AG04450 (cell line): ENCODE results near the gene FIBIN. TPM values are rescaled to one million over a fixed set of nuclear protein-coding genes. Genes with fewer than 3 reads are reported as not detected.
A peak's percentile ranks its signal among the peaks of the same experiment; 100 is the strongest.

ENCODE experiments used
- CTCF ChIA-PET: fragments of 300-600, 350-600 bp; formaldehyde crosslinking; extraction: SDS; loops from one replicate; lab custom pipeline; 2022; ENCODE audit warnings: antibody characterized with exemption, inconsistent platforms; lab: Charles Lee
- POLR2A ChIA-PET: fragments of 350-600 bp; formaldehyde crosslinking; extraction: SDS; loops from one replicate; lab custom pipeline; 2021; ENCODE audit warnings: antibody characterized with exemption, inconsistent platforms; lab: Yijun Ruan, JAX
- DNase-seq: peaks from one replicate; pipeline ENCODE4 v3.0.0-alpha.2; 2011; ENCODE audit warnings: low read depth, low spot score
- H3K27ac ChIP-seq: one replicate; pipeline ENCODE4 v1.5.1; 2012; ENCODE audit warnings: low read depth, low read length, control low read depth
- H3K27me3 ChIP-seq: one replicate; pipeline ENCODE4 v1.6.0; 2012; ENCODE audit warnings: low read length; ENCODE audit not compliant: control insufficient read depth, insufficient read depth
- H3K4me3 ChIP-seq: 2 replicates; pipeline ENCODE4 v1.5.1; 2011; ENCODE audit warnings: mild to moderate bottlenecking, low read depth, low read length, control low read depth
- H3K9me3 ChIP-seq: 2 replicates; pipeline ENCODE4 v1.5.1; 2012; ENCODE audit warnings: low read length; ENCODE audit not compliant: control insufficient read depth, insufficient read depth
- polyA minus RNA-seq: library from RNA; depleted of rRNA, polyadenylated mRNA; stranded (reverse); fragments of >200 nt; gene quantifications from 2 replicates; pipeline ENCODE4 v1.2.3, GENCODE V29; 2011; rRNA and poly(A)+ RNA removed
- polyA plus RNA-seq: library from polyadenylated mRNA; depleted of rRNA; stranded (reverse); fragments of >200 nt; gene quantifications from 2 replicates; pipeline ENCODE4 v1.2.3, GENCODE V29; 2011; rRNA removed
- TF ChIP-seq, protein P1 (sequence below): IDR thresholded peaks from 2 replicates; pipeline ENCODE4 v1.5.1; 2011; ENCODE audit warnings: low read depth, low read length, control low read depth, inconsistent platforms

FIBIN gene
- polyA plus RNA-seq (44.4 and 49.0 TPM in 2 replicates), polyA minus RNA-seq (24.1 and 26.6 TPM in 2 replicates)

DNA sequence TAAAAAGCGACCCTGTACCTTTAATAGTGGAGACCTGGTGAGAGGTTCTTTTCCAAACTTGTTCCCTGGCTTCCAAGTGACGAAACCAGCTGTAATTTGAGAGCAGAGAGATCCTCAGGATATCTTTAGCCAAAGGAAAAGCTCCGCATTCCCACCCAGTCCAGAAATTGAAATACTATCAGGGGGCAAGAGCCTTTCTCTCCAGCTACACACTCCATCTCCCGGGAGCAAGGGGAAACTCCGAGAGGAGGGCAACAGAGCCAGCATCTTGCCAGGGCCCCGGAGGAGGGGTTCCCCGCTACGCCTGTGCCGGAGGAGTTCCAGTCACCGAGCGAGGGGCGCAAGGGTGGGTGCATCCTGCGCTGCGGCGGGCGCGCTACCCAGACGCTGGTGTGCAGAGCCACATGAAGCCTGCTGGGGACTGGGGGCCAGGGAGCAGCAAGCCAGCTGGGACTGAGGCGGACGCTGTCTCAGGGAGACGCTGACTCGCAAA is at the start of gene FIBIN:
Gene FIBIN (plus strand): TSS at position 148 of the 493 bp plus-strand sequence. CDS start 415 bp downstream, outside the sequence.
- Histone ChIP-seq H3K27ac (no peak within 1 kb of the TSS), H3K4me3 (peak within 1 kb of the TSS; percentile 80), H3K27me3 (no peaks in the 10 kb centered on the region), H3K9me3 (no peaks in the 10 kb centered on the region)
- ChIA-PET POLR2A (interaction anchor here (0.8 to 1.5 kb wide), 4 partner anchors 9 to 81 kb away, joined by 3 to 12 read pairs (median 6); no protein-coding TSS in a partner anchor), CTCF (interaction anchor here (0.6 to 2.8 kb wide), 2 partner anchors 109 to 165 kb away, joined by 4 to 14 read pairs; no protein-coding TSS in a partner anchor)
- TF ChIP-seq, protein P1, sequence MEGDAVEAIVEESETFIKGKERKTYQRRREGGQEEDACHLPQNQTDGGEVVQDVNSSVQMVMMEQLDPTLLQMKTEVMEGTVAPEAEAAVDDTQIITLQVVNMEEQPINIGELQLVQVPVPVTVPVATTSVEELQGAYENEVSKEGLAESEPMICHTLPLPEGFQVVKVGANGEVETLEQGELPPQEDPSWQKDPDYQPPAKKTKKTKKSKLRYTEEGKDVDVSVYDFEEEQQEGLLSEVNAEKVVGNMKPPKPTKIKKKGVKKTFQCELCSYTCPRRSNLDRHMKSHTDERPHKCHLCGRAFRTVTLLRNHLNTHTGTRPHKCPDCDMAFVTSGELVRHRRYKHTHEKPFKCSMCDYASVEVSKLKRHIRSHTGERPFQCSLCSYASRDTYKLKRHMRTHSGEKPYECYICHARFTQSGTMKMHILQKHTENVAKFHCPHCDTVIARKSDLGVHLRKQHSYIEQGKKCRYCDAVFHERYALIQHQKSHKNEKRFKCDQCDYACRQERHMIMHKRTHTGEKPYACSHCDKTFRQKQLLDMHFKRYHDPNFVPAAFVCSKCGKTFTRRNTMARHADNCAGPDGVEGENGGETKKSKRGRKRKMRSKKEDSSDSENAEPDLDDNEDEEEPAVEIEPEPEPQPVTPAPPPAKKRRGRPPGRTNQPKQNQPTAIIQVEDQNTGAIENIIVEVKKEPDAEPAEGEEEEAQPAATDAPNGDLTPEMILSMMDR: peak; percentile 13; the same call in 1 of the 2 replicates
- no peak for DNase-seq

GRCh38 chr11:26944866-26945664 is 48.8 kb upstream of the FIBIN start:
- TF ChIP-seq, protein P1: no peak
- CTCF ChIA-PET: interaction anchor here (0.6 to 4.1 kb wide), 4 partner anchors 214 to 648 kb away, joined by 3 to 17 read pairs (median 4); no protein-coding TSS in a partner anchor
- no peaks in the 10 kb centered on the region for H3K9me3 ChIP-seq
- no peaks in the 10 kb centered on the region for H3K27me3 ChIP-seq
- POLR2A ChIA-PET: interaction anchor here (0.6 kb wide), 1 partner anchor 46 kb away, joined by 3 read pairs; no protein-coding TSS in a partner anchor
- H3K4me3 ChIP-seq: no peak overlapping the region
- H3K27ac ChIP-seq: no peak overlapping the region
- DNase-seq: no peak

GRCh38 chr11:26946257-26946716 is 47.6 kb upstream of the FIBIN start:
- TF ChIP-seq, protein P1: no peak
- DNase-seq: no peak
- no peak overlapping the region for H3K27ac ChIP-seq
- no peaks in the 10 kb centered on the region for H3K27me3 ChIP-seq
- no peak overlapping the region for H3K4me3 ChIP-seq
- no peaks in the 10 kb centered on the region for H3K9me3 ChIP-seq
- POLR2A ChIA-PET: interaction anchor here (1.8 to 2.8 kb wide), 3 partner anchors 17 to 129 kb away, joined by 8 to 18 read pairs (median 15); partner anchors contain the start of gene FIBIN
- CTCF ChIA-PET: interaction anchor here (0.7 to 4.1 kb wide), 3 partner anchors 212 to 649 kb away, joined by 3 to 17 read pairs (median 5); no protein-coding TSS in a partner anchor

DNA sequence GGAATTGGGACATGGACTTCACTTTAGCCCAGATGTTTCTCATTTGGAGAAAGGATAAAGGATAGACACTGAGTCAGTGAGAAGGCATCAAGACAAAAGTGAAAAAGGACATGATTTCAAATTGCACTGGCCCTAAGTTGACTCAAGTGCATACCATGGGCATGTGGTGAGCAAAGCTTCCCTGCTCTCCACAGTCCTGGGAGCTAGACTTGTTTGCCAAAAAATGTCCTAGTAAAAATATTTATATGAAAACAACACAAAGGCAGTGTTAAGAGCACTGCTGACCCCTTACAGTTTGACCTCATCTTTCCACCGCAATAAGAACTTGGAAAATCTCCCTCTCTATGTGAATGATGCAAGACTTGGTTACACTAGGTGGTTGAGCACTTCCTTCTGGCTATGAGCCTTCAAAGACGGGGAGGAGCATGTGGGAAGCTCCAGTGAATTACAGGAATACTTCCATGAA is 46.5 kb upstream of the FIBIN start:
- no peak overlapping the region for H3K27ac ChIP-seq
- ChIA-PET CTCF (interaction anchor here (1.0 to 4.1 kb wide), 5 partner anchors 18 to 551 kb away, joined by 3 to 17 read pairs (median 3); no protein-coding TSS in a partner anchor), POLR2A (interaction anchor here (0.7 to 2.8 kb wide), 16 partner anchors 10 to 549 kb away, joined by 3 to 18 read pairs (median 6); partner anchors contain the start of gene FIBIN)
- H3K4me3 ChIP-seq: no peak overlapping the region
- H3K27me3 ChIP-seq: no peaks in the 10 kb centered on the region
- TF ChIP-seq, protein P1: no peak
- H3K9me3 ChIP-seq: no peaks in the 10 kb centered on the region
- peak; percentile 99 for DNase-seq
